OCI-LY7 (cell line): ENCODE measurements around the gene SLC6A5.
A peak's percentile ranks its signal among the peaks of the same experiment; 100 is the strongest.

Experiments used
- EZH2phosphoT487 ChIP-seq: fragments of 200-600 bp; sonication (generic); IDR thresholded peaks from 2 replicates; pipeline ENCODE4 v1.6.1; 2018; ENCODE audit warnings: low read depth, borderline replicate concordance, mild to moderate bottlenecking, mixed run types, antibody characterized with exemption, low read length, moderate library complexity, mixed read lengths
- TF ChIP-seq, protein P1 (sequence below): fragments of 200-600 bp; sonication (generic); conservative IDR thresholded peaks from 2 replicates; pipeline ENCODE4 v1.5.1; 2014; ENCODE audit warnings: mild to moderate bottlenecking, antibody characterized with exemption, low read length, moderate library complexity, mixed read lengths

DNA sequence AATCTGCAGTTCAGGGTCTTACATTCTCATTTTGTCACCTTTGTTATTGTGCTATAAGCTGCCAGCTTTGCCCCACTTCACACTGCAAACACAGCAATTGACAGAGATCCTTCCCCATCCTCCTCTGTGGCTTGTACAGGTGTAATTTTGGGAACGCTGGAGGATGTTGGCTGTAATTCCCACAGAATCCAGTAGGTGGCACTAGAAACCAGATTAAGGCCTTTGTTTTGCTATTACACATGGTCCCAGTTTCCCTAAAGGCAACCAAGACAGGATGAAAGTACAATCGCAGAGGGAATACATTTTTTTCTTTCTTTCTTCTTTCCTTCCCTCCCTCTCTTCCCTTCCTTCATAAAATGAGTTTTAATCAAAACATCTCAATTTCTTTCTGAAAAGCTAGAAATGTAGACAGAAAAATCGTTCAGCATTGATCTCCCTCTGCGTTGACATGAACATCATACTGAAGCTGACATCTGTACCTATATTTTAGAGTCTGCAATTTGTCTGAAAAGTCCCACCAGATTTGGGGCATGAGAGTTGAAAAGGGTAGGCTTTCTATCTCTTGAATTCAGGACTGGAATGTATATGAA lies 48.7 kb downstream of the SLC6A5 start:
- TF ChIP-seq, protein P1, sequence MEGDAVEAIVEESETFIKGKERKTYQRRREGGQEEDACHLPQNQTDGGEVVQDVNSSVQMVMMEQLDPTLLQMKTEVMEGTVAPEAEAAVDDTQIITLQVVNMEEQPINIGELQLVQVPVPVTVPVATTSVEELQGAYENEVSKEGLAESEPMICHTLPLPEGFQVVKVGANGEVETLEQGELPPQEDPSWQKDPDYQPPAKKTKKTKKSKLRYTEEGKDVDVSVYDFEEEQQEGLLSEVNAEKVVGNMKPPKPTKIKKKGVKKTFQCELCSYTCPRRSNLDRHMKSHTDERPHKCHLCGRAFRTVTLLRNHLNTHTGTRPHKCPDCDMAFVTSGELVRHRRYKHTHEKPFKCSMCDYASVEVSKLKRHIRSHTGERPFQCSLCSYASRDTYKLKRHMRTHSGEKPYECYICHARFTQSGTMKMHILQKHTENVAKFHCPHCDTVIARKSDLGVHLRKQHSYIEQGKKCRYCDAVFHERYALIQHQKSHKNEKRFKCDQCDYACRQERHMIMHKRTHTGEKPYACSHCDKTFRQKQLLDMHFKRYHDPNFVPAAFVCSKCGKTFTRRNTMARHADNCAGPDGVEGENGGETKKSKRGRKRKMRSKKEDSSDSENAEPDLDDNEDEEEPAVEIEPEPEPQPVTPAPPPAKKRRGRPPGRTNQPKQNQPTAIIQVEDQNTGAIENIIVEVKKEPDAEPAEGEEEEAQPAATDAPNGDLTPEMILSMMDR: peak; percentile 92
- TF ChIP-seq EZH2phosphoT487: no peak
